HepG2 (cell line): ENCODE results near the gene IGHMBP2. TPM values are rescaled to one million over a fixed set of nuclear protein-coding genes. Genes with fewer than 3 reads are reported as not detected.

Experiments used
- ATAC-seq: fragments of 200-7000 bp; cut with Tn5 transposase; 3 replicates; pipeline ENCODE4 v1.9.1; 2020; ENCODE audit warnings: mild to moderate bottlenecking, moderate library complexity
- BruUV-seq: library from RNA; stranded (reverse); fragments of 400-500 nt; replicated peaks from 2 replicates; lab custom pipeline; 2021; lab: Mats Ljungman, UMichigan
- CTCF ChIA-PET: fragments of 300-600 bp; formaldehyde crosslinking; extraction: SDS; loops from one replicate; lab custom pipeline; 2021; ENCODE audit warnings: low total read pairs, inconsistent platforms, low intra/inter-chr PET ratio; lab: Yijun Ruan, JAX
- POLR2A ChIA-PET: fragments of 350-600 bp; sonication (Branson Sonifier 250); formaldehyde crosslinking; loops from one replicate; lab custom pipeline; 2020; ENCODE audit warnings: antibody characterized with exemption, inconsistent platforms; lab: Yijun Ruan, JAX
- DNase-seq: peaks from one replicate; pipeline ENCODE4 v3.0.0-alpha.2; 2015; ENCODE audit warnings: low spot score
- FAIRE-seq: peaks from 3 replicates; lab custom pipeline; 2011; peaks lifted over from hg19 to GRCh38; lab: Jason Lieb, UNC
- H2AFZ ChIP-seq: one replicate; pipeline ENCODE4 v1.6.1; 2011; ENCODE audit warnings: low read length, inconsistent platforms
- H3K27ac ChIP-seq: fragments of 300-600 bp; 3 replicates; pipeline ENCODE4 v1.8.0; 2011; ENCODE audit warnings: mixed run types, mild to moderate bottlenecking, mixed read lengths, low read length, inconsistent platforms; ENCODE audit not compliant: insufficient read depth; ENCODE audit errors: extremely low read length
- H3K27me3 ChIP-seq, 2 experiments: fragments of 200-600 bp in 1 of 2; 2 replicates in 1 of 2; 3 replicates in 1 of 2; pipeline versions ENCODE4 v1.6.0 to v1.8.0; 2011; ENCODE audit warnings: low read length in 2 of 2, mild to moderate bottlenecking in 2 of 2, moderate library complexity in 2 of 2, inconsistent platforms in 1 of 2; ENCODE audit not compliant: insufficient read depth in 2 of 2, control insufficient read depth in 1 of 2
- H3K36me3 ChIP-seq, 2 experiments: fragments of 200-600 bp in 1 of 2; replicated peaks in 1 of 2; 2 replicates in 1 of 2; 3 replicates in 1 of 2; pipeline versions ENCODE4 v1.5.1 to v1.8.0; 2011; ENCODE audit warnings: low read length in 2 of 2, inconsistent platforms in 1 of 2; ENCODE audit not compliant: insufficient read depth in 2 of 2, control insufficient read depth in 1 of 2
- H3K4me1 ChIP-seq: 2 replicates; pipeline ENCODE4 v1.5.1; 2012; ENCODE audit warnings: low read length, inconsistent platforms; ENCODE audit not compliant: insufficient read depth
- H3K4me2 ChIP-seq: 2 replicates; pipeline ENCODE4 v1.6.0; 2011; ENCODE audit warnings: low read depth, low read length, inconsistent platforms
- H3K4me3 ChIP-seq, 3 experiments: fragments of 200-600 bp in 1 of 3; sonication (generic), shearing (Covaris generic) in 1 of 3; replicated peaks in 1 of 3; 2 replicates each; pipeline ENCODE4 v1.5.1; 2011 to 2016; ENCODE audit warnings: low read length in 3 of 3, inconsistent platforms in 2 of 3, low read depth in 2 of 3, mild to moderate bottlenecking in 2 of 3, control low read depth in 1 of 3, mixed read lengths in 1 of 3; ENCODE audit not compliant: insufficient read depth in 1 of 3
- H3K79me2 ChIP-seq: one replicate; pipeline ENCODE4 v1.6.1; 2011; ENCODE audit warnings: low read length, inconsistent platforms; ENCODE audit not compliant: insufficient read depth
- H3K9ac ChIP-seq: 2 replicates; pipeline ENCODE4 v1.6.0; 2011; ENCODE audit warnings: mild to moderate bottlenecking, low read depth, low read length, inconsistent platforms; ENCODE audit not compliant: insufficient read depth
- H3K9me3 ChIP-seq: 2 replicates; pipeline ENCODE4 v1.5.1; 2012; ENCODE audit warnings: mild to moderate bottlenecking, low read length
- H4K20me1 ChIP-seq: 2 replicates; pipeline ENCODE4 v1.6.0; 2011; ENCODE audit warnings: inconsistent platforms, mild to moderate bottlenecking, low read length, moderate library complexity; ENCODE audit not compliant: insufficient read depth
- FOXA3 ChIP-seq: IDR thresholded peaks from 2 replicates; pipeline ENCODE4 v1.6.1; 2016; ENCODE audit warnings: missing genetic modification reagents, missing compliant biosample characterization
- KLF6 ChIP-seq: IDR thresholded peaks from 2 replicates; pipeline ENCODE4 v1.8.0; 2016; ENCODE audit warnings: missing biosample characterization, missing genetic modification reagents
- PRMT3 ChIP-seq: sonication (generic); formaldehyde crosslinking; IDR thresholded peaks from 2 replicates; pipeline ENCODE4 v1.8.1; 2022; ENCODE audit warnings: low read depth, mild to moderate bottlenecking, moderate library complexity, missing genetic modification reagents, borderline replicate concordance
- SMARCE1 ChIP-seq: fragments of 450-650 bp; IDR thresholded peaks from 2 replicates; pipeline ENCODE4 v1.6.1; 2017; ENCODE audit warnings: borderline replicate concordance
- SRSF9 ChIP-seq: fragments of 200-400 bp; formaldehyde crosslinking; IDR thresholded peaks from 2 replicates; pipeline ENCODE4 v1.6.1; 2018; ENCODE audit warnings: borderline replicate concordance, mild to moderate bottlenecking, low read depth, low read length; ENCODE audit not compliant: insufficient read depth, poor library complexity, severe bottlenecking
- ZBTB1 ChIP-seq: sonication (generic); formaldehyde crosslinking; IDR thresholded peaks from 2 replicates; pipeline ENCODE4 v1.4.0; 2020; ENCODE audit warnings: missing genetic modification reagents, borderline replicate concordance
- ZNF121 ChIP-seq: sonication (generic); formaldehyde crosslinking; IDR thresholded peaks from 2 replicates; pipeline ENCODE4 v1.5.0; 2020; ENCODE audit warnings: mild to moderate bottlenecking, missing genetic modification reagents
- WGBS: methylation state at CpG from one replicate; pipeline ENCODE4 v1.1.6; 2017; ENCODE audit warnings: low lambda C conversion rate; 5-methylcytosine and 5-hydroxymethylcytosine counted together
- in situ Hi-C: cut with HindIII; loops from 2 replicates; pipeline ENCODE4 v1.10.0; 2017; ENCODE audit warnings: low pct_unique_long_range_greater_than_20kb; ENCODE audit not compliant: extremely low pct_ligation_motif_present
- intact Hi-C: fragments of 100-400 bp; cut with micrococcal nuclease; formaldehyde crosslinking; loops from one replicate; pipeline ENCODE4 v1.10.0; 2022; ENCODE audit not compliant: unreplicated experiment
- polyA plus RNA-seq, 8 experiments: library from polyadenylated mRNA; depleted of rRNA in 3 of 8; stranded (reverse) in 7 of 8; unstranded in 1 of 8; fragments of >200 nt; fragmentation: Illumina TruSeq in 4 of 8; extraction: Trizol in 4 of 8; gene quantifications; 2 replicates each; pipeline versions ENCODE4 v1.2.1 to v1.2.3, GENCODE V29; 2011 to 2016; ENCODE audit warnings: low read depth in 4 of 8, missing spikeins in 1 of 8, mixed read lengths in 1 of 8; ENCODE audit not compliant: insufficient read depth in 1 of 8
- total RNA-seq, 5 experiments: library from RNA; depleted of rRNA; stranded (reverse); fragments of >200 nt; fragmentation: Illumina TruSeq; extraction: Trizol; gene quantifications; 2 replicates each; pipeline ENCODE4 v1.2.3, GENCODE V29; 2016; ENCODE audit warnings: low read depth in 1 of 5
- TF ChIP-seq, protein P1 (sequence below): sonication (generic); formaldehyde crosslinking; IDR thresholded peaks from 2 replicates; pipeline ENCODE4 v1.9.0; 2022; ENCODE audit warnings: missing genetic modification reagents, mild to moderate bottlenecking, borderline replicate concordance
- TF ChIP-seq, protein P2 (sequence below), 2 experiments: IDR thresholded peaks; 2 replicates each; pipeline ENCODE4 v1.6.1; 2011 to 2012; ENCODE audit warnings: low read length in 2 of 2, borderline replicate concordance in 1 of 2, low read depth in 1 of 2, mild to moderate bottlenecking in 1 of 2, moderate library complexity in 1 of 2
- TF ChIP-seq, protein P3 (sequence below): sonication (generic); formaldehyde crosslinking; IDR thresholded peaks from 2 replicates; pipeline ENCODE4 v1.9.0; 2021; ENCODE audit warnings: mild to moderate bottlenecking, missing genetic modification reagents
- TF ChIP-seq, protein P4 (sequence below): sonication (generic); IDR thresholded peaks from 2 replicates; pipeline ENCODE4 v1.6.1; 2016; ENCODE audit warnings: low read depth, borderline replicate concordance

IGHMBP2 gene
- total and polyA plus RNA-seq, 2 of the 13 experiments (the other 11 are each of a cell fraction or from before 2014, with no cell fraction given) = 8.9 to 9.9 TPM

DNA sequence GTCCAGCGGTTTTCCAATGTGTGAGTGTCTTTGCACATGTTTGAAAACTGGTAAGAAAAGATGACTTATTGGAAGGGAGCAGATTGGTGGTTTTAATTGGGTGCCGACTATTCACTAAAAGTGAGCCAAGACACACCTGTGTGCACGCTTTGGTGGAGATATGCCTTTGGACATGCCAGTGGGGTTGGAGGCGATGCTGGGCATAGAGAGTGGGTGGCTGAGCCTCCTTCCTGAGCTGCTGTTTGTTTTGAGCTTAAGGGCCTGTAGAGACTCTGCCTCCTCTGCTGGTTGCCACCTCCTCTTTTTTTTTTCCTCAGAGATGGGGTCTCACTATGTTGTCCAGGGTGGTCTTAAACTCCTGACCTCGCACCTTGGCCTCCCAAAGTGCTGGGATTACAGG is 9.5 kb downstream of the IGHMBP2 start:
- Histone ChIP-seq H3K27me3 (no peaks in the 10 kb centered on the region), H3K79me2 (no peaks in the 10 kb centered on the region), H4K20me1 (no peaks in the 10 kb centered on the region), H3K9ac (no peak overlapping the region), H3K27ac (no peak overlapping the region), H3K9me3 (no peaks in the 10 kb centered on the region), H3K4me1 (no peaks in the 10 kb centered on the region), H3K4me2 (no peak overlapping the region), H3K4me3 (no peak overlapping the region), H2AFZ (no peak overlapping the region), H3K36me3 (peaks cover 27 to 67% of the 10 kb centered on the region in 2 experiments)
- TF ChIP-seq ZBTB1 (CRISPR knock-in tag) (no peak), SMARCE1 (no peak), ZNF121 (no peak), SRSF9 (no peak), FOXA3 (CRISPR knock-in tag) (no peak), KLF6 (no peak), PRMT3 (CRISPR knock-in tag) (no peak)
- TF ChIP-seq, protein P1, sequence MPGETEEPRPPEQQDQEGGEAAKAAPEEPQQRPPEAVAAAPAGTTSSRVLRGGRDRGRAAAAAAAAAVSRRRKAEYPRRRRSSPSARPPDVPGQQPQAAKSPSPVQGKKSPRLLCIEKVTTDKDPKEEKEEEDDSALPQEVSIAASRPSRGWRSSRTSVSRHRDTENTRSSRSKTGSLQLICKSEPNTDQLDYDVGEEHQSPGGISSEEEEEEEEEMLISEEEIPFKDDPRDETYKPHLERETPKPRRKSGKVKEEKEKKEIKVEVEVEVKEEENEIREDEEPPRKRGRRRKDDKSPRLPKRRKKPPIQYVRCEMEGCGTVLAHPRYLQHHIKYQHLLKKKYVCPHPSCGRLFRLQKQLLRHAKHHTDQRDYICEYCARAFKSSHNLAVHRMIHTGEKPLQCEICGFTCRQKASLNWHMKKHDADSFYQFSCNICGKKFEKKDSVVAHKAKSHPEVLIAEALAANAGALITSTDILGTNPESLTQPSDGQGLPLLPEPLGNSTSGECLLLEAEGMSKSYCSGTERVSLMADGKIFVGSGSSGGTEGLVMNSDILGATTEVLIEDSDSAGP (CRISPR knock-in tag) = no peak
- TF ChIP-seq, protein P2, sequence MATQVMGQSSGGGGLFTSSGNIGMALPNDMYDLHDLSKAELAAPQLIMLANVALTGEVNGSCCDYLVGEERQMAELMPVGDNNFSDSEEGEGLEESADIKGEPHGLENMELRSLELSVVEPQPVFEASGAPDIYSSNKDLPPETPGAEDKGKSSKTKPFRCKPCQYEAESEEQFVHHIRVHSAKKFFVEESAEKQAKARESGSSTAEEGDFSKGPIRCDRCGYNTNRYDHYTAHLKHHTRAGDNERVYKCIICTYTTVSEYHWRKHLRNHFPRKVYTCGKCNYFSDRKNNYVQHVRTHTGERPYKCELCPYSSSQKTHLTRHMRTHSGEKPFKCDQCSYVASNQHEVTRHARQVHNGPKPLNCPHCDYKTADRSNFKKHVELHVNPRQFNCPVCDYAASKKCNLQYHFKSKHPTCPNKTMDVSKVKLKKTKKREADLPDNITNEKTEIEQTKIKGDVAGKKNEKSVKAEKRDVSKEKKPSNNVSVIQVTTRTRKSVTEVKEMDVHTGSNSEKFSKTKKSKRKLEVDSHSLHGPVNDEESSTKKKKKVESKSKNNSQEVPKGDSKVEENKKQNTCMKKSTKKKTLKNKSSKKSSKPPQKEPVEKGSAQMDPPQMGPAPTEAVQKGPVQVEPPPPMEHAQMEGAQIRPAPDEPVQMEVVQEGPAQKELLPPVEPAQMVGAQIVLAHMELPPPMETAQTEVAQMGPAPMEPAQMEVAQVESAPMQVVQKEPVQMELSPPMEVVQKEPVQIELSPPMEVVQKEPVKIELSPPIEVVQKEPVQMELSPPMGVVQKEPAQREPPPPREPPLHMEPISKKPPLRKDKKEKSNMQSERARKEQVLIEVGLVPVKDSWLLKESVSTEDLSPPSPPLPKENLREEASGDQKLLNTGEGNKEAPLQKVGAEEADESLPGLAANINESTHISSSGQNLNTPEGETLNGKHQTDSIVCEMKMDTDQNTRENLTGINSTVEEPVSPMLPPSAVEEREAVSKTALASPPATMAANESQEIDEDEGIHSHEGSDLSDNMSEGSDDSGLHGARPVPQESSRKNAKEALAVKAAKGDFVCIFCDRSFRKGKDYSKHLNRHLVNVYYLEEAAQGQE (IDR thresholded peaks at IDR 0.05; ENCODE audit: borderline replicate concordance in 1 of 2, low read depth in 1 of 2, low read length in 2 of 2) = no peak
- TF ChIP-seq, protein P3, sequence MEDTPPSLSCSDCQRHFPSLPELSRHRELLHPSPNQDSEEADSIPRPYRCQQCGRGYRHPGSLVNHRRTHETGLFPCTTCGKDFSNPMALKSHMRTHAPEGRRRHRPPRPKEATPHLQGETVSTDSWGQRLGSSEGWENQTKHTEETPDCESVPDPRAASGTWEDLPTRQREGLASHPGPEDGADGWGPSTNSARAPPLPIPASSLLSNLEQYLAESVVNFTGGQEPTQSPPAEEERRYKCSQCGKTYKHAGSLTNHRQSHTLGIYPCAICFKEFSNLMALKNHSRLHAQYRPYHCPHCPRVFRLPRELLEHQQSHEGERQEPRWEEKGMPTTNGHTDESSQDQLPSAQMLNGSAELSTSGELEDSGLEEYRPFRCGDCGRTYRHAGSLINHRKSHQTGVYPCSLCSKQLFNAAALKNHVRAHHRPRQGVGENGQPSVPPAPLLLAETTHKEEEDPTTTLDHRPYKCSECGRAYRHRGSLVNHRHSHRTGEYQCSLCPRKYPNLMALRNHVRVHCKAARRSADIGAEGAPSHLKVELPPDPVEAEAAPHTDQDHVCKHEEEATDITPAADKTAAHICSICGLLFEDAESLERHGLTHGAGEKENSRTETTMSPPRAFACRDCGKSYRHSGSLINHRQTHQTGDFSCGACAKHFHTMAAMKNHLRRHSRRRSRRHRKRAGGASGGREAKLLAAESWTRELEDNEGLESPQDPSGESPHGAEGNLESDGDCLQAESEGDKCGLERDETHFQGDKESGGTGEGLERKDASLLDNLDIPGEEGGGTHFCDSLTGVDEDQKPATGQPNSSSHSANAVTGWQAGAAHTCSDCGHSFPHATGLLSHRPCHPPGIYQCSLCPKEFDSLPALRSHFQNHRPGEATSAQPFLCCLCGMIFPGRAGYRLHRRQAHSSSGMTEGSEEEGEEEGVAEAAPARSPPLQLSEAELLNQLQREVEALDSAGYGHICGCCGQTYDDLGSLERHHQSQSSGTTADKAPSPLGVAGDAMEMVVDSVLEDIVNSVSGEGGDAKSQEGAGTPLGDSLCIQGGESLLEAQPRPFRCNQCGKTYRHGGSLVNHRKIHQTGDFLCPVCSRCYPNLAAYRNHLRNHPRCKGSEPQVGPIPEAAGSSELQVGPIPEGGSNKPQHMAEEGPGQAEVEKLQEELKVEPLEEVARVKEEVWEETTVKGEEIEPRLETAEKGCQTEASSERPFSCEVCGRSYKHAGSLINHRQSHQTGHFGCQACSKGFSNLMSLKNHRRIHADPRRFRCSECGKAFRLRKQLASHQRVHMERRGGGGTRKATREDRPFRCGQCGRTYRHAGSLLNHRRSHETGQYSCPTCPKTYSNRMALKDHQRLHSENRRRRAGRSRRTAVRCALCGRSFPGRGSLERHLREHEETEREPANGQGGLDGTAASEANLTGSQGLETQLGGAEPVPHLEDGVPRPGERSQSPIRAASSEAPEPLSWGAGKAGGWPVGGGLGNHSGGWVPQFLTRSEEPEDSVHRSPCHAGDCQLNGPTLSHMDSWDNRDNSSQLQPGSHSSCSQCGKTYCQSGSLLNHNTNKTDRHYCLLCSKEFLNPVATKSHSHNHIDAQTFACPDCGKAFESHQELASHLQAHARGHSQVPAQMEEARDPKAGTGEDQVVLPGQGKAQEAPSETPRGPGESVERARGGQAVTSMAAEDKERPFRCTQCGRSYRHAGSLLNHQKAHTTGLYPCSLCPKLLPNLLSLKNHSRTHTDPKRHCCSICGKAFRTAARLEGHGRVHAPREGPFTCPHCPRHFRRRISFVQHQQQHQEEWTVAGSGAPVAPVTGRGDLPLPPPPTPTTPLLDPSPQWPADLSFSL (CRISPR knock-in tag) = no peak
- TF ChIP-seq, protein P4, sequence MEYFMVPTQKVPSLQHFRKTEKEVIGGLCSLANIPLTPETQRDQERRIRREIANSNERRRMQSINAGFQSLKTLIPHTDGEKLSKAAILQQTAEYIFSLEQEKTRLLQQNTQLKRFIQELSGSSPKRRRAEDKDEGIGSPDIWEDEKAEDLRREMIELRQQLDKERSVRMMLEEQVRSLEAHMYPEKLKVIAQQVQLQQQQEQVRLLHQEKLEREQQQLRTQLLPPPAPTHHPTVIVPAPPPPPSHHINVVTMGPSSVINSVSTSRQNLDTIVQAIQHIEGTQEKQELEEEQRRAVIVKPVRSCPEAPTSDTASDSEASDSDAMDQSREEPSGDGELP = no peak
- no peak for FAIRE-seq
- POLR2A ChIA-PET = no interaction called here
- intact Hi-C loops (no loop called here), in situ Hi-C loops (no loop called here)
- 96% methylated on average over 5 of the region's 5 CpGs for WGBS
- no peak for DNase-seq
- ATAC-seq = no peak
- CTCF ChIA-PET = no interaction called here
- no TSS peak for BruUV-seq
